Lower lobe of right lung (tissue), 2 donors: ENCODE measurements around the gene GMPR. TPM values are rescaled to one million over a fixed set of nuclear protein-coding genes. Genes with fewer than 3 reads are reported as not detected.

Source experiments
- ATAC-seq, 2 donors: fragments of 200-7000 bp; cut with Tn5 transposase; one replicate each; pipeline ENCODE4 v1.9.1; 2020 to 2022; ENCODE audit warnings: mild to moderate bottlenecking in 2 of 2, moderate library complexity in 2 of 2
- DNase-seq: peaks from one replicate; pipeline ENCODE4 v3.0.0-alpha.2; 2020
- H3K27ac ChIP-seq: fragments of 200-600 bp; one replicate; pipeline ENCODE4 v1.8.0; 2022
- H3K27me3 ChIP-seq: fragments of 200-600 bp; one replicate; pipeline ENCODE4 v1.8.0; 2022; ENCODE audit warnings: low read depth
- H3K36me3 ChIP-seq: fragments of 200-600 bp; one replicate; pipeline ENCODE4 v1.8.0; 2022; ENCODE audit warnings: mild to moderate bottlenecking
- H3K4me1 ChIP-seq: fragments of 200-600 bp; one replicate; pipeline ENCODE4 v1.8.0; 2022
- H3K4me3 ChIP-seq: fragments of 200-600 bp; one replicate; pipeline ENCODE4 v1.8.0; 2022; ENCODE audit warnings: mild to moderate bottlenecking
- H3K9me3 ChIP-seq: fragments of 200-600 bp; one replicate; pipeline ENCODE4 v1.8.0; 2022
- CTCF ChIP-seq: fragments of 200-600 bp; IDR thresholded peaks from one replicate; pipeline ENCODE4 v1.8.0; 2022; ENCODE audit warnings: antibody characterized with exemption, mild to moderate bottlenecking
- intact Hi-C: fragments of 100-400 bp; cut with DNase I; formaldehyde crosslinking; loops from one replicate; pipeline ENCODE4 v1.11.0; 2022
- total RNA-seq: library from RNA; stranded (reverse); fragmentation: NEBNext Ultra II Directional; extraction: Animal tissue kit (Norgen Biotek cat#: 25700); gene quantifications from one replicate; pipeline ENCODE4 v1.2.1, GENCODE V29; 2021
- donor health status: DM: no; HTN: yes; CAD: no; lungs with severe emphysema.

GMPR gene
- total RNA-seq, 1 donor from 2014 or later = 22.5 TPM

- H3K4me3 ChIP-seq = no peak overlapping the region
- no peaks in the 10 kb centered on the region for H3K4me1 ChIP-seq
- no peak overlapping the region for H3K27ac ChIP-seq
- H3K36me3 ChIP-seq = peaks cover 5% of the 10 kb centered on the region
- no peaks in the 10 kb centered on the region for H3K27me3 ChIP-seq
- TF ChIP-seq CTCF = no peak
- DNase-seq (no peak), ATAC-seq (no peak)
- intact Hi-C loops = no loop called here
- H3K9me3 ChIP-seq = no peaks in the 10 kb centered on the region
These were observed 47.2 kb downstream of the GMPR start for GRCh38 chr6:16285467-16286150.

- intact Hi-C loops = no loop called here
- H3K27me3 ChIP-seq = no peaks in the 10 kb centered on the region
- ATAC-seq (peak; percentile 44 to 53), DNase-seq (no peak)
- no peak overlapping the region for H3K27ac ChIP-seq
- no peak overlapping the region for H3K4me3 ChIP-seq
- H3K9me3 ChIP-seq = no peaks in the 10 kb centered on the region
- H3K36me3 ChIP-seq = peaks cover 2% of the 10 kb centered on the region
- peak; percentile 60 for TF ChIP-seq CTCF
- H3K4me1 ChIP-seq = no peaks in the 10 kb centered on the region
These were observed 47.8 kb downstream of the GMPR start for GRCh38 chr6:16286151-16286522.

GRCh38 chr6:16288163-16288562, 49.8 kb downstream of the GMPR start:
- ATAC-seq (no peak), DNase-seq (no peak)
- Histone ChIP-seq H3K4me3 (no peak overlapping the region), H3K27ac (no peak overlapping the region), H3K27me3 (no peaks in the 10 kb centered on the region), H3K36me3 (no peaks in the 10 kb centered on the region), H3K9me3 (no peaks in the 10 kb centered on the region), H3K4me1 (no peaks in the 10 kb centered on the region)
- intact Hi-C loops = no loop called here
- TF ChIP-seq CTCF = no peak

- DNase-seq = no peak
- no peak for TF ChIP-seq CTCF
- Histone ChIP-seq H3K9me3 (no peaks in the 10 kb centered on the region), H3K4me3 (no peak overlapping the region), H3K4me1 (no peaks in the 10 kb centered on the region), H3K27ac (no peak overlapping the region), H3K36me3 (peaks cover 14% of the 10 kb centered on the region), H3K27me3 (no peaks in the 10 kb centered on the region)
- intact Hi-C loops = no loop called here
- ATAC-seq = no peak
These were observed 53.4 kb downstream of the GMPR start for GRCh38 chr6:16291739-16292138.

- ATAC-seq (no peak), DNase-seq (no peak)
- Histone ChIP-seq H3K27me3 (no peaks in the 10 kb centered on the region), H3K9me3 (no peaks in the 10 kb centered on the region), H3K4me3 (no peak overlapping the region), H3K36me3 (peaks cover 14% of the 10 kb centered on the region), H3K4me1 (no peaks in the 10 kb centered on the region), H3K27ac (no peak overlapping the region)
- TF ChIP-seq CTCF = no peak
- intact Hi-C loops = no loop called here
These were observed 54.0 kb downstream of the GMPR start for GRCh38 chr6:16292432-16292831.
